GM12872 (cell line): Measurements from ENCODE around the gene BMP7.

Experiments used
- TF ChIP-seq, protein P1 (sequence below): IDR thresholded peaks from 3 replicates; pipeline ENCODE4 v1.5.1; 2011; ENCODE audit warnings: low read depth, mild to moderate bottlenecking, low read length, moderate library complexity; ENCODE audit not compliant: insufficient read depth

BMP7 gene

DNA sequence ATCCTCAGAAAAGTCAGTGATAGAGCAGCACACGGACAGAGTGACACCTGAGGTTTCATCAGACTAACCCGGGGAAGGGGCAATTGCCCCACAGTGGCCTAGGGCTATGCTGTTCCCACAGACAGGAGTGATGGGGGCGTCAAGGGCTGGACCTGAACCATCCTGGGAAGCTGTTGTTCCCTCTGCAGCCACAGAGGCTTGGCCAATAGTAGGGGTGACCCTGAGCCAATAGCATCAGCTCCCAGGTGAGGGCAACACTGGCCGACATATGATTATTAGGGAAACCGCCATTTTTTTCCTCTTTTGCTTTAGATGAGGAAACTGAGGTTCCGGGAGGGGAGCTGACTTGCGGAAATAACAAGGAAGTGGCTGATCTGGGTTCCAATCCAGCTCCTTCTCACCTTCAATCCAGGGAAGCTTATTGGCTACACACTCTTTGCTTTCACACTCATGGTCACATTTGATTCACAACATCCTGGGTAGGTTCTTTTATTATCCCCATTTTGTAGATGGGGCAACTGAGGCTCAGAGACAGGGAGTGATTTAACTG, 126.0 kb downstream of the BMP7 start:
- TF ChIP-seq, protein P1, sequence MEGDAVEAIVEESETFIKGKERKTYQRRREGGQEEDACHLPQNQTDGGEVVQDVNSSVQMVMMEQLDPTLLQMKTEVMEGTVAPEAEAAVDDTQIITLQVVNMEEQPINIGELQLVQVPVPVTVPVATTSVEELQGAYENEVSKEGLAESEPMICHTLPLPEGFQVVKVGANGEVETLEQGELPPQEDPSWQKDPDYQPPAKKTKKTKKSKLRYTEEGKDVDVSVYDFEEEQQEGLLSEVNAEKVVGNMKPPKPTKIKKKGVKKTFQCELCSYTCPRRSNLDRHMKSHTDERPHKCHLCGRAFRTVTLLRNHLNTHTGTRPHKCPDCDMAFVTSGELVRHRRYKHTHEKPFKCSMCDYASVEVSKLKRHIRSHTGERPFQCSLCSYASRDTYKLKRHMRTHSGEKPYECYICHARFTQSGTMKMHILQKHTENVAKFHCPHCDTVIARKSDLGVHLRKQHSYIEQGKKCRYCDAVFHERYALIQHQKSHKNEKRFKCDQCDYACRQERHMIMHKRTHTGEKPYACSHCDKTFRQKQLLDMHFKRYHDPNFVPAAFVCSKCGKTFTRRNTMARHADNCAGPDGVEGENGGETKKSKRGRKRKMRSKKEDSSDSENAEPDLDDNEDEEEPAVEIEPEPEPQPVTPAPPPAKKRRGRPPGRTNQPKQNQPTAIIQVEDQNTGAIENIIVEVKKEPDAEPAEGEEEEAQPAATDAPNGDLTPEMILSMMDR: no peak

DNA sequence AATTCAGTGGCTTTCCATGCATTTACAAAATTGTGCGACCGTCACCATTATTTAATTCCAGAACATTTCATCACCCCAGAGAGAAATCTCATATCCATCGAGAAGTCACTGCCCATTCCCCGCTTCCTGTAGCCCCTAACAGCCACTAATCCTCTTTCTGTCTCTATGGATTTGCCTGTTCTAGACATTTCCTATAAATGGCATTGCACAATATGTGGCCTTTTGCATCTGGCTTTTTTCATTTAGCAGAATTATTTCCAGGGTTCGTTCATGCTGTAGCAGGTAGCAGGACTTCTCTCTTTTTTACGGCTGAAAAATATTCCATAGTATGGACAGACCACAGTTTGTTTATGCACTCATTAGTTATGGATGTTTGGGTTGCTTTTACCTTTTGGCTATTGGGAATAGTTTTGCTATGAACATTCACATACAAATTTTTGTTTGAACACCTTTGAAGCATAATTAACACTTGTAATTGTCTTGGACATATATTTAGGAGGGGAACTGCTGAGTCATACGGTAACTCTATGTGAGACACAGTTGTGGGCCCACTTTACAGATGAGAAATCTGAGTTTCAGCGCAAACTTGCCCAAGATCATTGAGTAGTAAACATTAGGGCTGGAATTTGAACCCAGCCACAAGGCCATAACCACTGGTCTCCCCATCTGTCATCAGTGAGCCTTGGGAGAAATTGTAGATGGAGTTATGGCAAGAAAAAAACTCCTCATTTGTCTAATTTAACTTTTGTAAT, 126.9 kb downstream of the BMP7 start:
- TF ChIP-seq, protein P1: no peak

DNA sequence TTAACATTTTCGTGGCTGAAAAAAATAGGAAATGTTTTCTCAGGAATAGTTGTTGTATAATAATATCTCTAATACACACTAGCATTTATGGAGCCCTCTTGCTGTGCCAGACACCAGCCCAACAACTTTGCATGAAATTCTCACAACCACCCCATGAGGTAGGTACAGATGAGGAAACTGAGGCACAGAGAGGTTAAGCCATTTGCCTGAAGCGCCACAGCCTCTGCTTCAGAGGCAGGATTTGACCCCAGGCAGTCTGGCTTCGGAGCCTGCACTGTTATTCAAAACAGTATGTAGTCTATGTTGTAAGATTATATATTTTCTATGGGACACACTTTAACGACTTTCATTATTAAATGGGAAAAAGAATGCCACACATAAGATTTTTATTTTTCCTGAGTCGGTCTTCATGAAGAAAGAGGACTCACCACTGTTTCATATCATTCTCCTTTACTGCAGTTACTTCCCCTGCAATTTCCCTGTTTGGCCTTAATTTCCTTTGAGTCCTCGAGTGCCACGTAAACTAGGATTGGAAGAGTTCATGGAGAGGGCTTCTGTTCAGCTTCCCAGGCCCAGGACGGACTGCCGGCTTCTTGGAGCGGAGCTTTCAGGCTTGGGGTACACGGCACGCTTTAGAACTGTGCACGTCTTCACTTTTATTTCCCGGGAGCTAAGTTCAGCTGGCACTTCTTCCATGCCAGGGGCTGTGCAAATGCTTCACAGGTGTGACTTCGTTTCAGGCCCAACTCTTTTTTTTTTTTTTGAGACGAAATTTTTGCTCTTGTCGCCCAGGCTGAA, 128.0 kb downstream of the BMP7 start:
- TF ChIP-seq, protein P1: no peak

DNA sequence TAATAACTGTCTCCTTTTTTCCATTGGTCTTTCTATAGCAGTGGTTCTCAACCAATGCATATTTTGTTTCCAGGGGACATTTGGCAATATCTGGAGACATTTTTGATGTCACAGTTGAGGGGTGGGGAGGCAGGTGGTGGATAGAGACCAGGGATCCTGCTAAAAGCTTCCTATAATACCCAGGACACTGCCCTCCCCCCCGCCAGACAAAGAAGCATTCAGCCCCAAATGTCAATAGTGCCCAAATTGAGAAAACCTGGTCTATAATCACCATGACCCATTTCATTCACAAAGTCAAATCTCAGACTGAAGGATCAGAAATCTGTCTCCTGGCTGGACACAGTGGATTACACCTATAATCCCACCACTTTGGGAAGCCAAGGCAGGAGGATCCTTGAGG, 128.8 kb downstream of the BMP7 start:
- TF ChIP-seq, protein P1: no peak

DNA sequence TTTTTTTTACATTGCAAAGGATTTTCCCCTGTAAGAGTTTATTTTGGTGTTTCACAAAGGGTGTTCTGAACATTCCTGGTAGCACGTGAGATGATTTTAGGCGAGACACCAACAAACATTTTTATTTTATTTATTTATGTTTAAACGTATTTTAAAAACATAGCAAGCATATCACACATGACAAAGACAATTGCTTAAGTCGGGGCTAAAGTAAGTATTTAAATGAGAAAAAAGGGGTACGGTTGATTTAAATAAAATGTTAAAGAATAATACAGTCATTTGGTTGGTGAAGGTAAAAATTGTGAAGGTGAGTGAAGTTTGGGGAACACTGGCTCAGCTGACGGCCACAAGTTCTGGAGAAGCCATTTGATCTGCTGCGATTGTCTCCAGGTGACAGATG, 129.7 kb downstream of the BMP7 start:
- TF ChIP-seq, protein P1: no peak

DNA sequence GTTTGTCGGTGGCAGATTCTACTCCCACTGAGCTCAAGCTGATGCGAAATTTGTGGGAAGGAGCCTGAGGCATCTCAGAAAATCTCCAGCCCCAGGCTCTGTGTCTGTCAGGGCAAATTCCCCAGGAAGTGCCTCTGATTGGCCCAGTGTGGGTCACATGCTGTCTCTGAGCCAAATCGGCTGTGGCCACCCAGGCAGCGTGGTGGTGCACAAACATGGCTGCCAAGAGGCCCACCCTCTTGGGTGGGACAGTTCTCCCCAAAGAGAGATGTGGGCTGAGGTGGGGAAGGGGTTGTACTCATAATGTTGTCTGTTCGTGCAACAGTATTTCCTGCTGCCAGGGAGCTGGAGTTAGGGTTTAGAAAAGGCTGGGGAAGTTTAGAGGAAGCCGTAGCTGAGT, 130.6 kb downstream of the BMP7 start:
- TF ChIP-seq, protein P1: no peak

DNA sequence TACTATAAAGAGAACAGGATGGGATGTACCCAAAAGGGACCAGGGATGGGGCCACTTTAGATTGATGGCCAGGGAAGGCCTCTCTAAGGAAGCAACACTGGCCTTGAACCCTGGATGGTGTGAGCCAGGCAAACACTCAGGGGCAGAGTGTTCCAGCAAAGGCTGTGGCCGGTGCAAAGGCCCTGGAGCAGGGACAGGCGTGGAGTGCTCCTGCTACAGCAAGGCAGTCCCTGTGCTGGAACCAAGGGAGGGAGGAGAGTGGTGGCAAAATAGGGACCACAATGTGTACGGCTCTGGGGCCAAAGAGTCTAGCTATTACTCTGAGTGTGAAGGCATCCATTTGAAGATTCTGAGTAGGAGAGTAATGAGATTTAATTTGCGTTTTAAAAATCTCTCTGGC, 131.6 kb downstream of the BMP7 start:
- TF ChIP-seq, protein P1: no peak
